ENCODE measurements around the gene COPZ2. TPM values are rescaled to one million over a fixed set of nuclear protein-coding genes. Genes with fewer than 3 reads are reported as not detected.

Gene COPZ2
- polyA plus RNA-seq, 1 of the 3 experiments (the other 2 are of a cell fraction), result 36.9 TPM

DNA sequence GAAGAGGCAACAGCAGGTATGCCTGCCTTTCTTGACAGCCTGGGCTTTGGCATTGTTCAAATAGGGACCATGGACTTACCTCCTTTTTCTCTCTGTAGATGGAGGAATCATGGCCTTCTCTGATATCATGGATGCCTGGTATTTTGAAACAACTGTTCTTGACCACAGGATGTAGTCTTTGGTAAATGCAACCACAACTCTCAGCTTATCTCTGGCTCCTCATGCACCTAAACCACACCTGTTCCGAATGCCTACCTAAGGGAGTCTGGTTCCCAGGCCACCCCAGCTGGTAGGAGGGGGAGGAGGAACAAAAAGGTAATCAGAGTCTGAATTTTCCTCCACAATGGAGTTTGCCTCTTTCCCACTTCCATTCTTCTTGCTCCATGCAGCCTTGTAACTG is 47.9 kb downstream of the COPZ2 start:
- DNase-seq, result no peak
- no peak overlapping the region for H3K4me2 ChIP-seq
- no peaks in the 10 kb centered on the region for H4K20me1 ChIP-seq (ENCODE audit: insufficient read depth)
- no peaks in the 10 kb centered on the region for H3K36me3 ChIP-seq (replicated peaks in 1 of 2; ENCODE audit: control insufficient read depth in 1 of 2, insufficient read depth in 2 of 2, low read length in 1 of 2)
- H3K4me3 ChIP-seq (ENCODE audit: low read depth in 2 of 2, low read length in 1 of 2), result no peak overlapping the region
- no peaks in the 10 kb centered on the region for H3F3A ChIP-seq (replicated peaks; ENCODE audit: insufficient read depth)
- WGBS (ENCODE audit: low lambda C conversion rate), result 85% methylated on average over 1 of the region's 1 CpG
- no peak overlapping the region for H3K9ac ChIP-seq
- no peaks in the 10 kb centered on the region for H3K79me2 ChIP-seq (ENCODE audit: insufficient read depth)
- H3K9me3 ChIP-seq, result no peaks in the 10 kb centered on the region
- H3K27me3 ChIP-seq (ENCODE audit: insufficient read depth), result no peaks in the 10 kb centered on the region
- TF ChIP-seq RCOR1 (IDR thresholded peaks at IDR 0.05; ENCODE audit: low read length) (no peak), TEAD4 (IDR thresholded peaks at IDR 0.05; ENCODE audit: borderline replicate concordance, insufficient read depth) (no peak), SMC3 (IDR thresholded peaks at IDR 0.05; ENCODE audit: low read depth, low read length) (no peak), TAF1 (IDR thresholded peaks at IDR 0.05; ENCODE audit: borderline replicate concordance, low read depth, low read length) (no peak), JUND (IDR thresholded peaks at IDR 0.05) (no peak), ELF1 (IDR thresholded peaks at IDR 0.05) (no peak), PBX3 (IDR thresholded peaks at IDR 0.05) (no peak), TCF12 (IDR thresholded peaks at IDR 0.05) (no peak), POLR2AphosphoS5 (IDR thresholded peaks at IDR 0.05; ENCODE audit: low read depth, low read length) (no peak), FOXJ3 (CRISPR knock-in tag; IDR thresholded peaks at IDR 0.05) (no peak), NFIC (IDR thresholded peaks at IDR 0.05; ENCODE audit: borderline replicate concordance) (no peak), USF2 (IDR thresholded peaks at IDR 0.05; ENCODE audit: borderline replicate concordance, low read depth, low read length) (no peak), GABPA (IDR thresholded peaks at IDR 0.05; ENCODE audit: low read depth) (no peak), EP300 (IDR thresholded peaks at IDR 0.05; ENCODE audit: borderline replicate concordance in 1 of 2, low read depth in 1 of 2, low read length in 1 of 2) (no peak), CHD2 (IDR thresholded peaks at IDR 0.05; ENCODE audit: low read length, partially characterized antibody) (no peak), RFX5 (IDR thresholded peaks at IDR 0.05; ENCODE audit: low read length) (no peak), FOXM1 (IDR thresholded peaks at IDR 0.05; ENCODE audit: low read depth) (no peak), SIN3A (IDR thresholded peaks at IDR 0.05; ENCODE audit: borderline replicate concordance, low read depth, low read length) (no peak), YY1 (IDR thresholded peaks at IDR 0.05; ENCODE audit: low read depth) (no peak)
- TF ChIP-seq, protein P1, sequence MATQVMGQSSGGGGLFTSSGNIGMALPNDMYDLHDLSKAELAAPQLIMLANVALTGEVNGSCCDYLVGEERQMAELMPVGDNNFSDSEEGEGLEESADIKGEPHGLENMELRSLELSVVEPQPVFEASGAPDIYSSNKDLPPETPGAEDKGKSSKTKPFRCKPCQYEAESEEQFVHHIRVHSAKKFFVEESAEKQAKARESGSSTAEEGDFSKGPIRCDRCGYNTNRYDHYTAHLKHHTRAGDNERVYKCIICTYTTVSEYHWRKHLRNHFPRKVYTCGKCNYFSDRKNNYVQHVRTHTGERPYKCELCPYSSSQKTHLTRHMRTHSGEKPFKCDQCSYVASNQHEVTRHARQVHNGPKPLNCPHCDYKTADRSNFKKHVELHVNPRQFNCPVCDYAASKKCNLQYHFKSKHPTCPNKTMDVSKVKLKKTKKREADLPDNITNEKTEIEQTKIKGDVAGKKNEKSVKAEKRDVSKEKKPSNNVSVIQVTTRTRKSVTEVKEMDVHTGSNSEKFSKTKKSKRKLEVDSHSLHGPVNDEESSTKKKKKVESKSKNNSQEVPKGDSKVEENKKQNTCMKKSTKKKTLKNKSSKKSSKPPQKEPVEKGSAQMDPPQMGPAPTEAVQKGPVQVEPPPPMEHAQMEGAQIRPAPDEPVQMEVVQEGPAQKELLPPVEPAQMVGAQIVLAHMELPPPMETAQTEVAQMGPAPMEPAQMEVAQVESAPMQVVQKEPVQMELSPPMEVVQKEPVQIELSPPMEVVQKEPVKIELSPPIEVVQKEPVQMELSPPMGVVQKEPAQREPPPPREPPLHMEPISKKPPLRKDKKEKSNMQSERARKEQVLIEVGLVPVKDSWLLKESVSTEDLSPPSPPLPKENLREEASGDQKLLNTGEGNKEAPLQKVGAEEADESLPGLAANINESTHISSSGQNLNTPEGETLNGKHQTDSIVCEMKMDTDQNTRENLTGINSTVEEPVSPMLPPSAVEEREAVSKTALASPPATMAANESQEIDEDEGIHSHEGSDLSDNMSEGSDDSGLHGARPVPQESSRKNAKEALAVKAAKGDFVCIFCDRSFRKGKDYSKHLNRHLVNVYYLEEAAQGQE (IDR thresholded peaks at IDR 0.05; ENCODE audit: low read depth, low read length), result no peak
- ChIA-PET POLR2A (interaction anchor here (1.3 to 2.2 kb wide), 2 partner anchors 13 to 23 kb away, joined by 6 read pairs; no protein-coding TSS in a partner anchor), CTCF (interaction anchor here (1.3 to 41.8 kb wide), 7 partner anchors 5 to 100 kb away, joined by 3 to 1752 read pairs (median 7); partner anchors contain the start of gene CDK5RAP3)
- H3K9me2 ChIP-seq, result no peaks in the 10 kb centered on the region
- H3K4me1 ChIP-seq (ENCODE audit: control insufficient read depth in 1 of 2, insufficient read depth in 2 of 2, low read depth in 1 of 2, low read length in 1 of 2), result peaks cover 13 to 64% of the 10 kb centered on the region in 2 experiments
- no peak overlapping the region for H2AFZ ChIP-seq (ENCODE audit: low read depth)
- peak overlapping the region in 1 of 2 experiments; percentile 2; a peak in 2 of 4 replicates for H3K27ac ChIP-seq (ENCODE audit: low read depth in 2 of 2, low read length in 1 of 2)

Measured in SK-N-SH (cell line).